Nephron (organoid): ENCODE results near the gene RAET1L.

Experiments
- H3K27ac Mint-ChIP-seq, 3 experiments: 2 replicates each; pipeline ENCODE4 v1.8.0; 2020; ENCODE audit warnings: mixed read lengths in 3 of 3, mild to moderate bottlenecking in 2 of 3, moderate library complexity in 1 of 3
- H3K27me3 Mint-ChIP-seq: 2 replicates; pipeline ENCODE4 v1.8.0; 2021; ENCODE audit warnings: low read depth, mild to moderate bottlenecking, moderate library complexity, mixed read lengths
- H3K36me3 Mint-ChIP-seq: 2 replicates; pipeline ENCODE4 v1.8.0; 2020; ENCODE audit warnings: low read depth, mixed read lengths
- H3K4me1 Mint-ChIP-seq: 2 replicates; pipeline ENCODE4 v1.8.0; 2020; ENCODE audit warnings: mixed read lengths
- H3K4me3 Mint-ChIP-seq, 3 experiments: 2 replicates each; pipeline ENCODE4 v1.8.0; 2020; ENCODE audit warnings: mild to moderate bottlenecking in 3 of 3, mixed read lengths in 3 of 3, moderate library complexity in 2 of 3
- H3K9me3 Mint-ChIP-seq: 2 replicates; pipeline ENCODE4 v1.8.0; 2020; ENCODE audit warnings: mixed read lengths
- TF ChIP-seq, protein P1 (sequence below), 3 experiments: fragments of 200-600 bp; sonication (generic); IDR thresholded peaks; one replicate each; pipeline ENCODE4 v1.5.0; 2021; ENCODE audit warnings: antibody characterized with exemption in 3 of 3; ENCODE audit not compliant: unreplicated experiment in 3 of 3

The RAET1L gene

GRCh38 chr6:150050846-150051245 lies 25.5 kb upstream of the RAET1L start:
- no peaks in the 10 kb centered on the region for H3K36me3 Mint-ChIP-seq
- peaks cover 15% of the 10 kb centered on the region for H3K9me3 Mint-ChIP-seq
- peaks cover 6% of the 10 kb centered on the region for H3K4me1 Mint-ChIP-seq
- peaks cover 68% of the 10 kb centered on the region for H3K27me3 Mint-ChIP-seq
- no peak overlapping the region for H3K4me3 Mint-ChIP-seq
- TF ChIP-seq, protein P1, sequence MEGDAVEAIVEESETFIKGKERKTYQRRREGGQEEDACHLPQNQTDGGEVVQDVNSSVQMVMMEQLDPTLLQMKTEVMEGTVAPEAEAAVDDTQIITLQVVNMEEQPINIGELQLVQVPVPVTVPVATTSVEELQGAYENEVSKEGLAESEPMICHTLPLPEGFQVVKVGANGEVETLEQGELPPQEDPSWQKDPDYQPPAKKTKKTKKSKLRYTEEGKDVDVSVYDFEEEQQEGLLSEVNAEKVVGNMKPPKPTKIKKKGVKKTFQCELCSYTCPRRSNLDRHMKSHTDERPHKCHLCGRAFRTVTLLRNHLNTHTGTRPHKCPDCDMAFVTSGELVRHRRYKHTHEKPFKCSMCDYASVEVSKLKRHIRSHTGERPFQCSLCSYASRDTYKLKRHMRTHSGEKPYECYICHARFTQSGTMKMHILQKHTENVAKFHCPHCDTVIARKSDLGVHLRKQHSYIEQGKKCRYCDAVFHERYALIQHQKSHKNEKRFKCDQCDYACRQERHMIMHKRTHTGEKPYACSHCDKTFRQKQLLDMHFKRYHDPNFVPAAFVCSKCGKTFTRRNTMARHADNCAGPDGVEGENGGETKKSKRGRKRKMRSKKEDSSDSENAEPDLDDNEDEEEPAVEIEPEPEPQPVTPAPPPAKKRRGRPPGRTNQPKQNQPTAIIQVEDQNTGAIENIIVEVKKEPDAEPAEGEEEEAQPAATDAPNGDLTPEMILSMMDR (IDR thresholded peaks at IDR 0.05; ENCODE audit: unreplicated experiment in 3 of 3): no peak
- H3K27ac Mint-ChIP-seq: no peak overlapping the region

DNA sequence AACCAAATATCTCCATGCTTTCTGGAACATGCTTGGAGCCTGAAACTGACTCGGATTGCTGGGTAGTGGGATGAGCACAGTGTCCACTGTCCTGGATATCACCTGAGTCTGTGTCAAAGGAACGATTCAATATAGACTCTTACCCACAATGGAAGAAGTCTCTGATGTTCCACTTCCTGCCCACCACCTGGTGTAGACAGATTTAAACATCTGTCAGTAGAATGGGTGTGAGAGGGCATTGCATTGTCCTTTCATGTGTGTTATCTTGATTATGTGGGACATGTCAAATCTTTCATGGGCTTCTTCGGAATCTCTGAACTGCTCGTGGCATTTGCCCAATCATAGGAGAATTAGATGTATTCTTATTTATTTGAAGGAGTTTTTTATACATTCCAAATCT lies 22.8 kb upstream of the RAET1L start:
- Mint-ChIP-seq H3K4me1 (peaks cover 6% of the 10 kb centered on the region), H3K4me3 (no peak overlapping the region), H3K27ac (no peak overlapping the region), H3K27me3 (peaks cover 66% of the 10 kb centered on the region), H3K36me3 (no peaks in the 10 kb centered on the region), H3K9me3 (peaks cover 3% of the 10 kb centered on the region)
- TF ChIP-seq, protein P1 (IDR thresholded peaks at IDR 0.05; ENCODE audit: unreplicated experiment in 3 of 3): no peak

DNA sequence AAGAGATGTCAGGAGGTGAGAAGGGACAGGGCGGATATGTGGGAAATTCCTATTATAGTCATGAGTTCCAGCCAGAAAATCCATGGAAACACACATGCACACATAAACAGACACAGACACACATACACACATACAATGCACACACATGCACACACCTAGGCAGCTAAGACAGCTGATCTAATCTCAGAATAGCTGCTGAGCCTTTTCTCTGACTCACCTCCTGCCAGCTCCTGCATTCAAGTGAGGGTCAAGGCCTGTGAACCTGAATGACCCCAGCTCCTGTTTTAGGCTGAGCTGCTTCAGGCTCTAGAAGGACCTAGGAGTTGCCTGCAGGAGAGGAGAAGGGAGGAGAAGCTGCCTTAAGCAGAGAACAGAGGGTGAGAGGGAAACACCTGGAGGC lies 21.6 kb upstream of the RAET1L start:
- Mint-ChIP-seq H3K4me1 (peaks cover 6% of the 10 kb centered on the region), H3K27me3 (peaks cover 66% of the 10 kb centered on the region), H3K4me3 (no peak overlapping the region), H3K9me3 (no peaks in the 10 kb centered on the region), H3K36me3 (no peaks in the 10 kb centered on the region), H3K27ac (no peak overlapping the region)
- TF ChIP-seq, protein P1 (IDR thresholded peaks at IDR 0.05; ENCODE audit: unreplicated experiment in 3 of 3): no peak

GRCh38 chr6:150044621-150045145 lies 19.4 kb upstream of the RAET1L start:
- no peaks in the 10 kb centered on the region for H3K36me3 Mint-ChIP-seq
- TF ChIP-seq, protein P1 (IDR thresholded peaks at IDR 0.05; ENCODE audit: unreplicated experiment in 3 of 3): no peak
- no peak overlapping the region for H3K4me3 Mint-ChIP-seq
- H3K27me3 Mint-ChIP-seq: peaks cover 83% of the 10 kb centered on the region
- H3K9me3 Mint-ChIP-seq: no peaks in the 10 kb centered on the region
- H3K4me1 Mint-ChIP-seq: no peaks in the 10 kb centered on the region
- H3K27ac Mint-ChIP-seq: no peak overlapping the region

DNA sequence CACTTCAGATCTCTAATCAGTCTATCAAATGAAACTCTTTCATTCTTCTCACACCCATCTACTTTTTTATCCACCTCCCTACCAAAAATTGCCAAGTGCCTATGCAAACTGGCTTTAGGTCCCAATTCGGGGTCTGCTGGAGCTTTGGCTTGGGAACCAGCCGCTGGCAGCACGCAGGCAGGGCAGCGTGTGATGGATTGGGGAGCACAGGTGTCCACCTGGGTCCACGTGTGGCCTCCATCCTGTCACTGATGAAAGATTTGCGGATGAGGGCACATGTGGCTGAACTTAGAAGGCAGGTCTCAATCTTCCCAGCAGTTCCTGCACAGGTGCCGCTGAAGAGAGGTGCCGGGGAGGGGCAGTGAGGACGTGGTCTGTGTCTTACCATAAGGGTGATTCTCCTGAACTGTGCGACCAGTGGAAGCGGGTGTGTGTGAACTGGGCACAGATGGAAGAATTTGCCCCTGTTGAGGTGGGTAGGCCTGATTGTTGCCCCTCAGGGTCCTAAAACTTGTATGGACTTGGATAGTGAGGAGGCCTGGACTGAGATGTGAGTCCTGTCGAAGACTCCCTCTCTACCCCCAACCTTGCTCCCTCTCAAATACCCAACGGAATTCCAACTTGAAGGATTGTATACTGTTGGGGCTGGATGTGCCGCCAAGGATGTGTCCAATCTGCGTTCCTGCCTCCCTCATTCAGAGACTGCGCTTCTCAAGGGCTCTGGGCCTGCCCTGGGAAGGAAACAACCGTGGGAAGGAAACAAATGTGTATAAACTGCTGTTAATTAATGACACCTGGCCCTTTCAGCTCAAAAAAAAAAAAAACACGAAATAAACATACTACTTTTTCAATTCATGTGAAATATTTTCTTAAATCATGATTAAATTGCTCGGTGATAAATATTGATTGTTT lies 18.4 kb upstream of the RAET1L start:
- no peaks in the 10 kb centered on the region for H3K9me3 Mint-ChIP-seq
- no peak overlapping the region for H3K27ac Mint-ChIP-seq
- H3K4me1 Mint-ChIP-seq: no peaks in the 10 kb centered on the region

More for the DNA sequence above, 18.4 kb upstream of the RAET1L start:
- no peaks in the 10 kb centered on the region for H3K36me3 Mint-ChIP-seq
- TF ChIP-seq, protein P1 (IDR thresholded peaks at IDR 0.05; ENCODE audit: unreplicated experiment in 3 of 3): no peak
- H3K27me3 Mint-ChIP-seq: peaks cover 87% of the 10 kb centered on the region
- H3K4me3 Mint-ChIP-seq: no peak overlapping the region
